ENCODE data around the gene DHX36. TPM values are rescaled to one million over a fixed set of nuclear protein-coding genes. Genes with fewer than 3 reads are reported as not detected.

DHX36 gene
- total RNA-seq, 2 experiments from 2014 or later = 56.3 to 74.6 TPM

DNA sequence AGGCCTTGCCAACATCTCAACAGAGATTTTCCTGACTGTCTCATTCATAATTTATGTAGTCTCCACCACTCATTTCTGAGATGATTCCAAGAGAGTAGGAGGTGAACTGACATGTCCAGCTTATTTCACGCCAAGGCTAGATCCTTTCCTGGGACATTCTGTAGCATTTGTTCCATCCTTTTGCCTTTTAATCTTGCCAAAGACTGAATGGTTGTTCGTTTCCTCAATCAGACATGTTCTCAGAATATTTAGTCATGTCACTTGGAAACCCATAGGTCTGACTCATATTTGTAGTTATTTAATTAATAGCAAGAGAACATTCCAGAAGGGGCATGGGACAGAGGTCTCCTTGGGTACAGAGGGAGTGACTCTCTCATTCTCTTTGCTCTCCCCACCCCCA, 80.9 kb downstream of the DHX36 start:
- intact Hi-C loops (cut with DNase I, micrococcal nuclease) = no loop called here
- Mint-ChIP-seq H3K27ac (peak overlapping the region; percentile 14), H3K27me3 (peaks cover 7% of the 10 kb centered on the region), H3K4me1 (peaks cover 3% of the 10 kb centered on the region), H3K9me3 (ENCODE audit: low read depth) (no peaks in the 10 kb centered on the region), H3K4me3 (no peak overlapping the region), H3K36me3 (ENCODE audit: low read depth) (peaks cover 14% of the 10 kb centered on the region)
- POLR2A ChIA-PET = no interaction called here
- DNase-seq (no peak), ATAC-seq (no peak)
- CTCF ChIA-PET = interaction anchor here (0.6 to 2.4 kb wide), 3 partner anchors 10 to 544 kb away, joined by 3 to 6 read pairs (median 3); no protein-coding TSS in a partner anchor

DNA sequence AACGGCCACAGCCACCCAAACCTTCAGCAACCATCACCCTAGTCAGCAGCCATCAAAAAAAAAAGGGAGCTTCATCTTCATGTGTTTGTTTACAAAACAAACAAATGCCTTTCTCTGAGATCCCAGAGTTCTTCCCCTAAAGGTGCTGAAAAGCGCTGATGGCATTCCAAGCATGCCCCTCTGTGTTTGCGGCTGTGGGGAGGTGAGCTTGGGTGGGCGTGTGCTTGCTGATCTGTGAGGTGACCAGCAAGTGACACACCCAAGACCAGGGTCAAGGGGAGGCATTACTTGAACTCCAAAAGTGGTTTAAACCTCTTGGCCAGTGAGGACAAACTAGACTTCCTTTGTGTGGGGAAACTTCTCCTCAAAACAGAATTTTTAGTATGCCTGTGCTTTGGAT, 81.5 kb downstream of the DHX36 start:
- Mint-ChIP-seq H3K4me1 (peaks cover 8% of the 10 kb centered on the region), H3K27me3 (peaks cover 7% of the 10 kb centered on the region), H3K27ac (no peak overlapping the region), H3K36me3 (ENCODE audit: low read depth) (peaks cover 12% of the 10 kb centered on the region), H3K4me3 (no peak overlapping the region), H3K9me3 (ENCODE audit: low read depth) (no peaks in the 10 kb centered on the region)
- ATAC-seq (no peak), DNase-seq (no peak)
- CTCF ChIA-PET = interaction anchor here (0.6 to 2.4 kb wide), 2 partner anchors 13 to 543 kb away, joined by 3 to 6 read pairs; no protein-coding TSS in a partner anchor
- POLR2A ChIA-PET = no interaction called here
- intact Hi-C loops (cut with DNase I, micrococcal nuclease) = no loop called here

DNA sequence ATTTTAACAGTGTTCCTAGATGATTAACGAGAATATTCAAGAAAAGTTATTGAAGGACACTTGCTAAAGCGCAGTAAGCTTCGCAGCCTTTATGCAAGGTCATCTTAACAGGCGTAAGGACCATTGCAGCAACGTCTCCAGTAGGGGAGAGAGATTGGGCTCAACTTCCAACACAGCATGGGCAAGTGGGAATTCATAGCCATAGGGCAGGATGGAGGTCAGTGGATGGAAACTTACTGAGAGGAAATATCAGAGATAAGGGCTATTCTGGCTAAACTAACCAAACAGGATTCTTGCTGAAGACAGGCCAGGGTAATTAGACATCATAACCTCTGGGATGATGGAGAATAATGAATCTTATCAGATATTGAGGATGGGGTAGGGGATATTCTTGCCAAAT, 82.8 kb downstream of the DHX36 start:
- ATAC-seq (no peak), DNase-seq (no peak)
- POLR2A ChIA-PET = no interaction called here
- H3K4me3 Mint-ChIP-seq = no peak overlapping the region
- no peak overlapping the region for H3K27ac Mint-ChIP-seq
- H3K4me1 Mint-ChIP-seq = peaks cover 15% of the 10 kb centered on the region
- intact Hi-C loops (cut with DNase I, micrococcal nuclease) = no loop called here
- CTCF ChIA-PET = interaction anchor here (2.2 kb wide), 1 partner anchor 11 kb away, joined by 15 read pairs; no protein-coding TSS in a partner anchor
- H3K36me3 Mint-ChIP-seq (ENCODE audit: low read depth) = peaks cover under 1% of the 10 kb centered on the region
- H3K9me3 Mint-ChIP-seq (ENCODE audit: low read depth) = no peaks in the 10 kb centered on the region
- peaks cover 7% of the 10 kb centered on the region for H3K27me3 Mint-ChIP-seq

DNA sequence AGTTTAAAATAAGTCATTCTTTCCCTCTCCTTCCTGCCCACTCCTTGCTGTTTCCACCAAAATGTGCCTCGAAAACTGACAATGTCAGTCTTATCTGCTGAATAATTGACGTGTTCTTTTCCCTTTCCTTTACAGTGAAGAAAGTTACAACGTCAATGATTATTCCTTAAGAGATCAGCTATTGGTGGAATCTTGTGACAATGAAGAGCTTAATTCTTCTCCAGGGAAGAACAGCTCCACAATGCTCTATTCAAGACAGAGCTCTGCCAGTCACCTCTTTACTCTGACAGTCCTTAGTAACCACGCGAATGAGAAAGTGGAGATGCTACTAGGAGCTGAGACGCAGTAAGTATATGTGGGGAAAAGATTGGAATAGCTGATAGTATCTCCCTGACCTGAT, 84.1 kb downstream of the DHX36 start:
- no peak overlapping the region for H3K27ac Mint-ChIP-seq
- H3K36me3 Mint-ChIP-seq (ENCODE audit: low read depth) = no peaks in the 10 kb centered on the region
- H3K4me1 Mint-ChIP-seq = peaks cover 15% of the 10 kb centered on the region
- ChIA-PET POLR2A (no interaction called here), CTCF (interaction anchor here (1.1 to 2.2 kb wide), 3 partner anchors 10 to 235 kb away, joined by 3 to 15 read pairs (median 3); no protein-coding TSS in a partner anchor)
- ATAC-seq (no peak), DNase-seq (no peak)
- no peak overlapping the region for H3K4me3 Mint-ChIP-seq
- no peaks in the 10 kb centered on the region for H3K9me3 Mint-ChIP-seq (ENCODE audit: low read depth)
- peaks cover 12% of the 10 kb centered on the region for H3K27me3 Mint-ChIP-seq
- intact Hi-C loops (cut with DNase I, micrococcal nuclease) = no loop called here

DNA sequence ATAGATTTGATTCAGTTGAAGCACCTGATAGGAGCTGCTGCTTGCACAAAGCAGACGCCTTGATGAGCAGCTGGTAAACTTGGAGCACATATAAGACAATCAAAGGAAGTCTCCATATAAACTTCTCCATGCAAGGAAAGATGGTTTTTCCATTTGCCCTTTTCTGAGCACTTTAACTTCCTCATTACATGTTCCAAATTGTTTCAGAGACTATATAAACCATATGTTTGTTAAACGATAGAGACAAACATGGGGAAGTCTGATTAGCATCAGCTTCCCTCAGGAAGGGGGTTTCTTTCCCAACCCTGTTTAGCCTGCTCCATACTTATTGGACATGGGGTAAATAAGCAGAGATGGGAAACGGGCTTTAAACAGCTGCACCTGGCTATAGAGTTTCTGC, 88.0 kb downstream of the DHX36 start:
- DNase-seq = no peak
- Mint-ChIP-seq H3K9me3 (ENCODE audit: low read depth) (no peaks in the 10 kb centered on the region), H3K4me1 (peaks cover 12% of the 10 kb centered on the region), H3K4me3 (no peak overlapping the region), H3K36me3 (ENCODE audit: low read depth) (no peaks in the 10 kb centered on the region), H3K27ac (no peak overlapping the region), H3K27me3 (peaks cover 26% of the 10 kb centered on the region)
- ChIA-PET POLR2A (no interaction called here), CTCF (interaction anchor here (0.8 to 1.7 kb wide), 4 partner anchors 9 to 1106 kb away, joined by 3 to 4 read pairs (median 3); no protein-coding TSS in a partner anchor)
- intact Hi-C loops (cut with DNase I, micrococcal nuclease) = loop anchor here in 1 of 2 experiments (5.0 kb wide), 1 partner anchor 114 kb away; the partner anchor contains the start of gene ARHGEF26
- ATAC-seq = no peak

DNA sequence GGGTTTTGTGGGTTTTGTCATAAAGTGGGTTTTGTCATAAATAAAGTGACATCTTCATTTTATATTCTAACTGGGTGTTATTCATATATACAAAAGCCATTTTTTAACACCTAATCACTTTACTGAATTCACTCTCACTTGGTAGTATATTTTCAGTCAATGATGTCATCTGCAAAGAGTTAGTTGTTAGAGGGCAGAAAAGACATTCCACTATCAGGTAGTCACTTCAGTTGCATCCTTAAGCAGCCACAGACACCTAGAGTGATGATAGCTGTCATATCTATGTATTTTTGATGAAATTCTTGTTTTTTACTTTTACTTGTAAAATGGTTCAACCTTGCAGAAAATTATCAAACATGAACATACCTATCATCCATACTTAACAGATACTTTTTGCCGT, 89.0 kb downstream of the DHX36 start:
- Mint-ChIP-seq H3K27ac (no peak overlapping the region), H3K27me3 (peaks cover 26% of the 10 kb centered on the region), H3K36me3 (ENCODE audit: low read depth) (no peaks in the 10 kb centered on the region), H3K4me3 (no peak overlapping the region), H3K4me1 (peaks cover 12% of the 10 kb centered on the region), H3K9me3 (ENCODE audit: low read depth) (no peaks in the 10 kb centered on the region)
- intact Hi-C loops (cut with DNase I, micrococcal nuclease) = loop anchor here in 1 of 2 experiments (5.0 kb wide), 1 partner anchor 113 kb away; the partner anchor contains the start of gene ARHGEF26
- DNase-seq (no peak), ATAC-seq (no peak)
- ChIA-PET POLR2A (no interaction called here), CTCF (interaction anchor here (0.6 to 1.7 kb wide), 3 partner anchors 8 to 1641 kb away, joined by 3 to 4 read pairs (median 4); no protein-coding TSS in a partner anchor)

DNA sequence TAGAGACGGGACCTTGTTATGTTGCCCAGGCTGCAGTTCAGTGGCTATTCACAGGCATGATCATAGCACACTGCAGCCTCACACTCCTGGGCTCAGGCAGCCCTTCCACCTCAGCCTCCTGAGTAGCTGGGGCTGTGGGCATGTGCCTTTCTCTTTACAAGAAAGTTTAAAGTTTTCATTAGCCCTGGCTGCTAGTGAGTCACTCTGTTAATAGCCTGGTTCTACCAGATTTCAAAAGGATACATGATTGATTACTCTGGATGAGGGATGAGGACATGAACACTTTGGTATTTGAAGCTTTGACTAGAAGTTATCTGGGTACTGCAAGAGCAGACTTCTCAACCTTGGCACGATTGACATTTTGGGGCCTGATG, 95.1 kb downstream of the DHX36 start:
- no peaks in the 10 kb centered on the region for H3K36me3 Mint-ChIP-seq (ENCODE audit: low read depth)
- intact Hi-C loops (cut with DNase I, micrococcal nuclease) = no loop called here
- H3K4me3 Mint-ChIP-seq = no peak overlapping the region
- H3K27me3 Mint-ChIP-seq = peaks cover 23% of the 10 kb centered on the region
- H3K4me1 Mint-ChIP-seq = no peaks in the 10 kb centered on the region
- DNase-seq (no peak), ATAC-seq (no peak)
- CTCF ChIA-PET = interaction anchor here (0.7 kb wide), 1 partner anchor 25 kb away, joined by 3 read pairs; no protein-coding TSS in a partner anchor
- H3K27ac Mint-ChIP-seq = no peak overlapping the region
- POLR2A ChIA-PET = interaction anchor here (1.0 kb wide), 1 partner anchor 8 kb away, joined by 4 read pairs; no protein-coding TSS in a partner anchor
- H3K9me3 Mint-ChIP-seq (ENCODE audit: low read depth) = no peaks in the 10 kb centered on the region

DNA sequence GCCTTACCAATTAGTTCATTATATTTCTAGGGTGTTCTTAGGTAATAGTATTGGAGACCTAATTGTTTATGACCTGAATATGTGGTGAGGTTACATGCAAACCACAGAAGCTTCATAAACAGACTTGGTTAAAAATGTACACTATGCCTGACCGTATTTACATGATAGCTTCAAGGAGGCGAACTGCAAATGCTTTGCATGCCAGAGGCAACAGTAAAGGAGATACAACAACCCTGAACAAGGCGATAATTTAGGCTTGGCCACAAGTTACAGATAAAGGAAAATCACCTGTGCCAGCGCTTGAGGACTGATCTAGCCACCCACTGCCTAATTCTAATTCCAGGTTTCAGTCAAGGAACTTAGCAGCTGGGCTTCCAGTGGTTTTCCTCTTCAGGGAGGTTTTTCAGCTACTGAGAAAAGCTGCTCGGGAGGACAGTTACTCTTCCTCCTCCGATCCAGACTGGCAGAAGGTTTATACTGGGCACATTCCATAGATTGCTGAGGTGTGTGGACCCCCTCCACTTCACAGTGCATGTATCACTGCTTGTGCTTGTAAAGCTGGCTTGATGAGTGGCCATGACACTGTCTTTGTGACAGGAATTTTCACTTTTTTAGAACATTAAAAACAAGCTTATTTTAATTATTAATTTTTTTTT, 95.6 kb downstream of the DHX36 start:
- Mint-ChIP-seq H3K4me1 (no peaks in the 10 kb centered on the region), H3K4me3 (no peak overlapping the region), H3K27me3 (peaks cover 19% of the 10 kb centered on the region), H3K9me3 (ENCODE audit: low read depth) (no peaks in the 10 kb centered on the region), H3K36me3 (ENCODE audit: low read depth) (no peaks in the 10 kb centered on the region), H3K27ac (no peak overlapping the region)
- ChIA-PET POLR2A (interaction anchor here (1.0 kb wide), 1 partner anchor 8 kb away, joined by 4 read pairs; no protein-coding TSS in a partner anchor), CTCF (interaction anchor here (0.7 kb wide), 1 partner anchor 25 kb away, joined by 3 read pairs; no protein-coding TSS in a partner anchor)
- DNase-seq (no peak), ATAC-seq (no peak)
- intact Hi-C loops (cut with DNase I, micrococcal nuclease) = no loop called here

DNA sequence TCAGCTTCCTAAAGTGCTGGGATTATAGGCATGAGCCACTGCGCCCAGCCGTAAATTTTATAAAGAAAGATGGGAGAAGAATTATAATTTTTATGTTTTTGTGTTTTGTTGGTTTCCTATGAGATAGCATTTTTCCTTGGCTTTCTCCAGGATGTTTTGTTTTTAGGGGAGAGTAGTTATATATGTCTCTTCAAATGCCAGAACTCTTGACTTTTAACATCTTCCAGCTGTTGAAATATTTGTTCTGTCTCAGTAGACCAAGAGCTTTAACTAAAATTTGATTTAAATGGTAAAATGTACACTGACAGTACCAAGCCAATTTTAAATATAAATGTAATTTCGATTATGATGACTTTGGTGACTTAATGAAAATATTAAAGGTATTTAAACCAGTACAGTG, 96.8 kb downstream of the DHX36 start:
- Mint-ChIP-seq H3K9me3 (ENCODE audit: low read depth) (no peaks in the 10 kb centered on the region), H3K36me3 (ENCODE audit: low read depth) (no peaks in the 10 kb centered on the region), H3K4me3 (no peak overlapping the region), H3K27ac (no peak overlapping the region), H3K27me3 (peaks cover 14% of the 10 kb centered on the region), H3K4me1 (no peaks in the 10 kb centered on the region)
- ChIA-PET CTCF (interaction anchor here (0.6 kb wide), 1 partner anchor 8 kb away, joined by 4 read pairs; no protein-coding TSS in a partner anchor), POLR2A (interaction anchor here (0.6 to 0.7 kb wide), 2 partner anchors 30 to 42 kb away, joined by 3 to 5 read pairs; no protein-coding TSS in a partner anchor)
- intact Hi-C loops (cut with DNase I, micrococcal nuclease) = no loop called here
- DNase-seq (no peak), ATAC-seq (no peak)

DNA sequence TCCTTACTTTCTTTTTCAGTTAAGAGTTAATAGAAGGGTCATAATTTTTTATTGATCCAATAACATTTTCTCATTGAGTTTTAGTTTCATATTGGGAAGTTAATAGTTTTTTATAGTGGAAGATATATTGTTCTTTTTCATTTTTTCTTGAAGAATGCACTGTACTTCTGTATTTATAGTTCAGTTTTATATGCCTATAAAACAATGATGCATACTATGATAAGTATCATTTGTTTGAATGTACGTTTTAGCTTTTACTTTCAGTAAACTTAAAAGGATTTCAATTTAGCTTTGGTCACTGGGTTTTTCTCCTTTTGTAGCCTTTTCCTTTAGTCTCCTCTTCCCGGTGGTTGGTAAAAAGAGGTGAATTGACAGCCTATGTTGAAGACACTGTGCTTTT, 98.8 kb downstream of the DHX36 start:
- intact Hi-C loops (cut with DNase I, micrococcal nuclease) = no loop called here
- Mint-ChIP-seq H3K27ac (no peak overlapping the region), H3K4me1 (no peaks in the 10 kb centered on the region), H3K9me3 (ENCODE audit: low read depth) (no peaks in the 10 kb centered on the region), H3K36me3 (ENCODE audit: low read depth) (no peaks in the 10 kb centered on the region), H3K27me3 (peaks cover 15% of the 10 kb centered on the region), H3K4me3 (no peak overlapping the region)
- POLR2A ChIA-PET = no interaction called here
- no peak for DNase-seq
- no peak for ATAC-seq
- CTCF ChIA-PET = interaction anchor here (0.5 to 1.1 kb wide), 2 partner anchors 32 to 1076 kb away, joined by 3 read pairs; no protein-coding TSS in a partner anchor

DNA sequence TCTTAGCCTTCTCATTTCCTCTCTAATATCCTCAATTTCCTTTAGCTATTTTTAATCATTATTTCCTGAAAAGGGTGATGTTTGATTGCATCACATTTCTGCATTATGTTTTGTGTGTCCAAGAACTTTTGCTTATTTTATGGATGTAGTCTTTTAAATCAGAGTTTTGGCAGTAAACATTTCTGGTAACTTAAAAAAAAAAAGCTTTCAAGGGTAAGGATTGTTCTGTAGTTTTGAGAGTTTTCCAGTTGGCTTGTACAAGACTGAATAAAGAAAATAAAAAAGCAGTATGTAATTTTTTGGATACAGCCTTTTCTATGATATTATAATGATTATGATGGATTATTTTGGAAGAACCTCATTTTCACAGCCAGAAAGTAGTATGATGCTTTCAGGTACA, 99.4 kb downstream of the DHX36 start:
- Mint-ChIP-seq H3K27me3 (peaks cover 15% of the 10 kb centered on the region), H3K36me3 (ENCODE audit: low read depth) (no peaks in the 10 kb centered on the region), H3K27ac (no peak overlapping the region), H3K4me3 (no peak overlapping the region), H3K4me1 (no peaks in the 10 kb centered on the region), H3K9me3 (ENCODE audit: low read depth) (no peaks in the 10 kb centered on the region)
- CTCF ChIA-PET = interaction anchor here (0.5 to 1.1 kb wide), 3 partner anchors 31 to 1076 kb away, joined by 3 read pairs; no protein-coding TSS in a partner anchor
- intact Hi-C loops (cut with DNase I, micrococcal nuclease) = no loop called here
- ATAC-seq (no peak), DNase-seq (no peak)
- POLR2A ChIA-PET = no interaction called here

DNA sequence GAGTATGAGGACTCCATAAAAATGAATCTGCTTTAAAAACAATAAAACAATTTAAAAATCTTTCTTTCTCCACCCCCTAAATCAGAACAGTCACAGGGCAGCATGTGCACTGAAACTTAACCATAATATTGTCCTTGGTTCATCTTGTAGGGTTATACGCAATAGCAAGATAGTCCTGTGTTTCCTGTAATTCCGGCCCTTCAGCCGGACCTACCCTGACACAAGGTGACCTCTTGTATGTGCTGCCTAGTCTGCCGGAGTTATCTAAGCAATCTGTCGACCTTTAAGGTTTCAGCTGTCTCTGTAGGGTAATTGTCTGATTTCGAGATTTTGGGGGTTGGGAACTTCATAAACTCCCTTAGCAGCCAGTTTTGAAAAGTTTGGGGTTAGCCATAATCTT, 99.9 kb downstream of the DHX36 start:
- no peak for DNase-seq
- ChIA-PET CTCF (interaction anchor here (0.8 to 1.1 kb wide), 2 partner anchors 31 to 86 kb away, joined by 3 read pairs; no protein-coding TSS in a partner anchor), POLR2A (no interaction called here)
- no peaks in the 10 kb centered on the region for H3K36me3 Mint-ChIP-seq (ENCODE audit: low read depth)
- no peak overlapping the region for H3K4me3 Mint-ChIP-seq
- peaks cover 15% of the 10 kb centered on the region for H3K27me3 Mint-ChIP-seq
- H3K4me1 Mint-ChIP-seq = no peaks in the 10 kb centered on the region
- no peak overlapping the region for H3K27ac Mint-ChIP-seq
- H3K9me3 Mint-ChIP-seq (ENCODE audit: low read depth) = no peaks in the 10 kb centered on the region
- ATAC-seq = no peak
- intact Hi-C loops (cut with DNase I, micrococcal nuclease) = no loop called here

Measured in activated CD4-positive, alpha-beta T cell treated with anti-CD3 and anti-CD28 coated beads for 36 hours (primary cell).